ENCODE results near the gene INHBE.
"Not testable (repeated sequence)": the region's sequence is repeated elsewhere in the genome, so short reads cannot be mapped to it uniquely, and the experiment has no call there.

The INHBE gene

DNA sequence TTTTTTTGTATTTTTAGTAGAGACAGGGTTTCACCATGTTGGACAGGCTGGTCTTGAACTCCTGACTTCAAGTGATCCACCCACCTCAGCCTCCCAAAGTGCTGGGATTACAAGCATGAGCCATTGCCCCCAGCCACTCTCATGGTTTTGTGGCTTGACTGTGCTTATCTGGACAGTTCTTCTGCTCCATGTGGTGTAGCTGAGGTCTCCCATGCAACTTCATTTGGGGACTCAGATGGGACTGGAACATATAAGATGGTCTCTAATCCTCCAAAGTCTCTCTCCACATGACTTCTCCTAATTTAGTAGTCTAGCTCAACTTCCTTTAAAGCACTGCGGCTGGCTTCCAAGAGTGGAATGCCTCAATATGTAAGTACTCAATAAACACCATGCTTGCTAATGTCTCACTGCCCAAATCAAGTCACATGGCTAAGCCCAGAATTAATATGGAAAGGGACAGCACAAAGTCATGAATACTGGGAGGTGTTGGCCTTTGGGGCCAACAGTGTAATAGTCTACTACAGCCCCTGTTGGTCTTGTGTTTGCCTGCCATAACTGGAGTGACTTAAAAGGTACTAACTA, 13.2 kb upstream of the INHBE start:
- no peak for DNase-seq

- DNase-seq = not testable (repeated sequence)
Observed at GRCh38 chr12:57444337-57444736, 10.8 kb upstream of the INHBE start.

DNA sequence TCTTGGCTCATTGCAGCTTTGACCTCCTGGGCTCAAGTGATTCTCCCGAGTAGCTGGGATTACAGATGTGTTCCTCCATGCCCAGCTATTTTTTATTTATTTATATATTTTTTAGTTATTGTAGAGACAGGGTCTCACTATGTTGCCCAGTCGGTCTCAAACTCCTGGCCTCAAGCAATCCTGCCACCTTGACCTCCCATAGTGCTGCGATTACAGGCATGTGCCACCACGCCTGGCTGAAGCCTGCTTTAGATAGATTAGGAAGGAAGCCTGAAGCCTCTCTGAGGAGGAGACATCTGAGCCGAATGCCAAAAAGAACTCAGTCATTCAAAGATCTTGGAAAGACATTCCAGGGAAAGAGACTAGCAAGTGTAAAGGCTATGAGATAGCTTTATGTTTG, 10.4 kb upstream of the INHBE start:
- DNase-seq = no peak

DNA sequence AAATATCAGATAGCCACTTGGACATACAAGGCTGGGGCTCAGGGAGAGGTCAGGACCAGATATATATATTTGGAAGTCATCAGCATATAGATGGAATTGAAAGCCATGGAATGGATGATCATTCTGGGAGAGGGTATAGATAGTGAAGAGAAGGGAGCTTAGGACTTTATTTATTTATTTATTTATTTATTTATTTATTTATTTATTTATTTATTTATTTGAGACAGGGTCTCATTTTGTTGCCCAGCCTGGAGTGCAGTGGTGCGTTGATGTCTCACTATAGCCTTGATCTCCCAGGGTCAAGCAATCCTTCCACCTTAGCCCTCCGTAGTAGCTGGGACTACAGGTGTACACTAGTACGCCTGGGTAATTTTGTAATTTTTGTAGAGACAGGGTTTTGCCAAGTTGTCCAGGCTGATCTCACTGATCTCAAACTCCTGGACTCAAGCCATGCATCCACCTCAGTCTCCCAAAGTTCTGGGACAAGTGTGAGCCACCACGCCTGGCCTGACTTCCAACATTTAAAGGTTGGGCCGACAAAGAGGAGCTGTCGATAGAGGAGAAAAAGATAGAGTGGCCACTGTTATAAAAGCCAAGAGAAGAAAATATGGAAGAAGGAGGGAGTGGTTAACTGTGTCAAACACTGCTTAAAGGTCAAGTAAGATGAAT, 8.7 kb upstream of the INHBE start:
- no peak for DNase-seq

- no peak for DNase-seq
Observed at GRCh38 chr12:57448669-57449068, 6.4 kb upstream of the INHBE start.

- DNase-seq = no peak
Observed at GRCh38 chr12:57449375-57449774, 5.7 kb upstream of the INHBE start.

DNA sequence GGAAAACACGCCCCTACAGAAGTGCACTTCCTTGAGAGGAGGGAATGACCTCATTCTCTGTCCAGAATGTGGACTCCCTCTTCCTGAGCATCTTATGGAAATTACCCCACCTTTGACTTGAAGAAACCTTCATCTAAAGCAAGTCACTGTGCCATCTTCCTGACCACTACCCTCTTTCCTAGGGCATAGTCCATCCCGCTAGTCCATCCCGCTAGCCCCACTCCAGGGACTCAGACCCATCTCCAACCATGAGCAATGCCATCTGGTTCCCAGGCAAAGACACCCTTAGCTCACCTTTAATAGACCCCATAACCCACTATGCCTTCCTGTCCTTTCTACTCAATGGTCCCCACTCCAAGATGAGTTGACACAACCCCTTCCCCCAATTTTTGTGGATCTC, 5.0 kb upstream of the INHBE start:
- DNase-seq = no peak

- DNase-seq = no peak
Observed at GRCh38 chr12:57451233-57451778, 3.8 kb upstream of the INHBE start.

- DNase-seq = no peak
Observed at GRCh38 chr12:57452181-57452936, 2.7 kb upstream of the INHBE start.

- DNase-seq = no peak
Observed at GRCh38 chr12:57452937-57453509, 2.1 kb upstream of the INHBE start.

GRCh38 chr12:57454213-57454565, 918 bp upstream of the INHBE start:
- no peak for DNase-seq

DNA sequence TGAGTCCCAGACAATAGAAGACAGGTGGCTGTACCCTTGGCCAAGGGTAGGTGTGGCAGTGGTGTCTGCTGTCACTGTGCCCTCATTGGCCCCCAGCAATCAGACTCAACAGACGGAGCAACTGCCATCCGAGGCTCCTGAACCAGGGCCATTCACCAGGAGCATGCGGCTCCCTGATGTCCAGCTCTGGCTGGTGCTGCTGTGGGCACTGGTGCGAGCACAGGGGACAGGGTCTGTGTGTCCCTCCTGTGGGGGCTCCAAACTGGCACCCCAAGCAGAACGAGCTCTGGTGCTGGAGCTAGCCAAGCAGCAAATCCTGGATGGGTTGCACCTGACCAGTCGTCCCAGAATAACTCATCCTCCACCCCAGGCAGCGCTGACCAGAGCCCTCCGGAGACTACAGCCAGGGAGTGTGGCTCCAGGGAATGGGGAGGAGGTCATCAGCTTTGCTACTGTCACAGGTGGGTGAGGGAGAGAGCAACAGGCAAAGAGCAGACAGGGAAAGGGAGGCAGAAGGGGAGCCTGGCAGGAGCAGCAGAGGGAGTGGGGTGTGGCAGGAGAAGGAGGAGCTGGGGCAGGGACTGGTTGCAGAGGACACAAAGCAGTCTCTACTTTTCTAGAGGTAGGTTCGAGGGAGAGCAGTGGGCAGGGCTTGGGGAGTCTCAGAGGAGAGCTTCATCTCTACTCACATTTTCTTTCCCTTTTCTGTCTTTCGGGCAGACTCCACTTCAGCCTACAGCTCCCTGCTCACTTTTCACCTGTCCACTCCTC, 452 bp downstream of the INHBE start:
- no peak for DNase-seq

GRCh38 chr12:57456145-57456700, 1.1 kb downstream of the INHBE start:
- no peak for DNase-seq

- no peak for DNase-seq
Observed at GRCh38 chr12:57456737-57457490, 1.8 kb downstream of the INHBE start.

- DNase-seq = no peak
Observed at GRCh38 chr12:57458665-57459054, 3.6 kb downstream of the INHBE start.

GRCh38 chr12:57459055-57459749, 4.1 kb downstream of the INHBE start:
- peak; percentile 88 for DNase-seq

DNA sequence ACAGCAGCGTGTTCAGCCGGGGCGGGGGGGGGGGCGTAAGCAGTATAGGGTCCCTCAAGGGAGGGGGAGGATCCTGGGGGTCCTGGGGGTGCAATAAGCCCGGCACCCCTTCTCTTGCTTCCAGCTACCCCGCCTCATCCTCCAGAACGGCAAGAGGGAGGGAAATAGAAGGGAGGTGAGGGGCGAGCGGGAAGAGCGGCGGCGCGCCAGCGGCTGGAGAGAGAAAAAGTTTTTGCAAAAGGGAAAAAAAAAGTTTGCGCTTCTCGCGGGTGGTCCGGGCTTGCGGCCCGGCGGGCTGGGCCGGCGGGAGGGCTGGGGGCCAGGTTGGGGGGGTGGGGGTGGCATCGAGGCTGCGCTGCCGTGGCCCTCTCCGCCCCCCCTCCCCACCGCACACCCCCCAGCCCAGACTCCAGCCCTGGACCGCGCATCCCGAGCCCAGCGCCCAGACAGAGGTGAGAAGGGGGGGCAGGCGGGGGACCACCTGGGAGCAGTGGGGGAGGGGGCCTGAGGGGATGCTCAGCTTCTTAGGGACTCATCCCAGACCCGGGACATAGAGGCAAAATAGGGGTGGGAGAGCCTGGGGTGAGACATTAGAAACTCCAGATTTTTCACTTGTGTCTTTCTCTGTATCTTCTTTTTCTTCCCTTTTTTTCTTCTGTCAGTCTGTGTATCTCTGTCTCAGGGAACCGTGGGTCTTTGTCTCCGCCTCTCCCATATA, 4.8 kb downstream of the INHBE start, which contains the start of gene GLI1:
TSS of gene GLI1 (plus strand) at position 36 of the 718 bp plus-strand sequence. CDS start 3,907 bp downstream, outside the sequence.
- DNase-seq = no peak

- no peak for DNase-seq
Observed at GRCh38 chr12:57460468-57460784, 5.3 kb downstream of the INHBE start.

DNA sequence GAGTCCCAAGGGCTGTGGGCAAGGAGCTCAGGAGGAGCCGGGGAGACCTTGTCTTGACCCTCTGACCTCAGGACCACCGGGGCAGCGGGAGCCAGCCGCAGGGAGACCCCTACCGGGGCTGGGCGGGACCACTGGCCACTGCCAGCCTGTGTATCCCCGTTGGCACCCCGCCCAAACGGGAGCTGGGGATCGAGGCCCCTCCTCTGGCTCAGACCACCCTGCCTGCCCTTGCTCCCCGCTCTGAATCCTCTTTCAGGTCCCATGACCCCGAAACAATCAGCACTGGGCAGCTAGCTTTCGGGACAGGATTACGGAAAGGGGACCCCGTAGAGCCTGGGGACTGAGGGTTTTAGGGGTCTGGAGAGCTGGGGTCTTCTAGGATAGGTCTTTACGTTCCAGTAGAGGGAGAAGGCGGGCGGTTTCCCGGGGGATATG, 5.8 kb downstream of the INHBE start:
- no peak for DNase-seq

DNA sequence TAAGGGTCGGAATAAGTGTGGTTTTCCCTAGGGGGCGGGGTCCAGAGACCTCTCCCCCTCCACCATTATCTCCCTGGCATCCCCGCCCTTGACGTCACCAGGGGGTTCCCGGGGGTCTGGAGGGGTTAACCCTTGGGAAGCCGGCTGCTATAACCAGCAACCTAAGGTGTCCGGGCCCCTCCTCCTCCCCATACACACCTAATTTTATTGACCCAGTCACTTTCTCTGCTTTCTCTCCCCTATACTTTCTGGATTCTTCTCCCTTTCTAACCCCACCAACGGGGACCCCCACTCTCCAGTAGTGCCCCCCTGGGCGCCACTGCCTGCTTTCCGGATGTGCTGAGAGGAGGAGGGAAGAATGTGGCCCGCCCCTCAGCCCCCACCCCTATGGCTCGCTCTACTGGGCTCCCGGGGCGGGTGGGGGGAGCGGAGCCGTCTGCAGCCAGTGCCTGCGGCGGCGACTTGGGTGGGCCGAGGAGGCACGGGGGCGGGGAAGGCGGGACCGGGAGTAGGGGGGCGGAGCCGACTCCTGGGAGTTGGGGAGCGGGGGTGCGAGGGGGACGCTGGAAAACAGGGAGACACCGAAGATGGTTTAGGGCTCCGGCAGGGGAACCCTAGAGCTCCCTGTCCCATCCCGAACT, 6.3 kb downstream of the INHBE start:
- peak; percentile 38 for DNase-seq

Measured in T-helper 9 cell (primary cell).